Astrocyte of the cerebellum (primary cell): Measurements from ENCODE around the gene TSHB.

Source experiments
- DNase-seq: peaks from one replicate; pipeline ENCODE4 v3.0.0-alpha.2; 2011; ENCODE audit warnings: low read depth
- H3K4me3 ChIP-seq: 2 replicates; pipeline ENCODE4 v1.5.1; 2011; ENCODE audit warnings: mild to moderate bottlenecking, low read depth, low read length, moderate library complexity
- in situ Hi-C: cut with HindIII; loops from 2 replicates; pipeline ENCODE4 v1.10.0; 2017; ENCODE audit warnings: low sequenced_read_pairs
- TF ChIP-seq, protein P1 (sequence below): IDR thresholded peaks from 2 replicates; pipeline ENCODE4 v1.5.1; 2012; ENCODE audit warnings: low read length, low read depth, moderate library complexity, mild to moderate bottlenecking; ENCODE audit errors: missing control alignments

The TSHB gene

DNA sequence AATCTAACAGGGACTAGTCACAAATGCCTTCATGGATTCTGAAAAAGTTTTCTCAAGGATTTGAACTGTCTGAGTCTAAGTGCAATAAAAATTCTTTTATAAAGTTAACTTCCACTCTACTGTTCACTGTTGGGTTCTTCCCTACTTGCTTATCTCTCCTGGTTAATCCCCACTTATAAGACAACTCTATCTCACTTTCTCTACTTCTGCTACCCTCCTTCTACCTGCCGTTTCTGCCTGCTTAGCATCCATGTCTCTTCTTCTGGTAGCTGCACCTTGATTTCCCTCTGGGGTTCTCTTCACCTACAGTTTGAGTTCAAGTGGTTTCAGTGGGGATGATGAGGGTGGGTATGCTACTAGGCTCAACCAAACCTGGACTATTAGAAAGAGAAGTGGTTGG, 6.0 kb downstream of the TSHB start:
- TF ChIP-seq, protein P1, sequence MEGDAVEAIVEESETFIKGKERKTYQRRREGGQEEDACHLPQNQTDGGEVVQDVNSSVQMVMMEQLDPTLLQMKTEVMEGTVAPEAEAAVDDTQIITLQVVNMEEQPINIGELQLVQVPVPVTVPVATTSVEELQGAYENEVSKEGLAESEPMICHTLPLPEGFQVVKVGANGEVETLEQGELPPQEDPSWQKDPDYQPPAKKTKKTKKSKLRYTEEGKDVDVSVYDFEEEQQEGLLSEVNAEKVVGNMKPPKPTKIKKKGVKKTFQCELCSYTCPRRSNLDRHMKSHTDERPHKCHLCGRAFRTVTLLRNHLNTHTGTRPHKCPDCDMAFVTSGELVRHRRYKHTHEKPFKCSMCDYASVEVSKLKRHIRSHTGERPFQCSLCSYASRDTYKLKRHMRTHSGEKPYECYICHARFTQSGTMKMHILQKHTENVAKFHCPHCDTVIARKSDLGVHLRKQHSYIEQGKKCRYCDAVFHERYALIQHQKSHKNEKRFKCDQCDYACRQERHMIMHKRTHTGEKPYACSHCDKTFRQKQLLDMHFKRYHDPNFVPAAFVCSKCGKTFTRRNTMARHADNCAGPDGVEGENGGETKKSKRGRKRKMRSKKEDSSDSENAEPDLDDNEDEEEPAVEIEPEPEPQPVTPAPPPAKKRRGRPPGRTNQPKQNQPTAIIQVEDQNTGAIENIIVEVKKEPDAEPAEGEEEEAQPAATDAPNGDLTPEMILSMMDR, result no peak
- DNase-seq, result no peak
- no peak overlapping the region for H3K4me3 ChIP-seq
- in situ Hi-C loops, result no loop called here

DNA sequence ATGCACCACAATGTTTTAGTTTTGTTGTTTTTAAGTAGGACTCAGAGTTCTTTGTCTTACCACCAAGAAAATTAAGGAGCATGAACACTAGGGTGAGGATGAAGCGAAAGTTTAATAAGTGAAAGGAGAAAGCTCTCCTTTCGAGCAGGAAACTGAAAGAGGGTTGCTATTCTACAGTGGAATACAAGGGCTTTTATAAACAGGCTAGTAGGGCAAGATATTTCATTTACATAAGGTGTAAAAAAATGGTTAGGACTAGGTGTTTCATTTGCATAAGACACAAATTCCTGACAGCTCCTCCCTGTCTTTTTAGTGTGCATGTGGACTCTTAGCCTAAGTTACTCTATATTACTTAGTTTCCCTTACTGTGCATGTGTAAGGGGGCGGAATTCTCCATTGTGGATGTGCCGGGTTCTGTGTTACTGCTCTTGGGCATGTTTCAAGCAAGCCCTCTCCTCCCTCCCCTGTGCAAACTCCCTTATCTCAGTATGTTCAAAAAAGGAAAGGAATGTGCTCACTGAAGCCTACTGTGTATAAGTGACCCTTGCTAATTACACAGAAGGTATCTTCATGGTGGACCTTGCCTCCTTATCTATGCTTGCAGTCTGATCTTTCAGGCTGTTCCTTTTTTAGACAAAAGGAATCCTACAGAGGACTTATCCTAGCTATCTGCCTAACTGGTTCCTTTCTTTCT, 7.3 kb downstream of the TSHB start:
- in situ Hi-C loops, result no loop called here
- TF ChIP-seq, protein P1, result no peak
- DNase-seq, result no peak
- H3K4me3 ChIP-seq, result no peak overlapping the region

DNA sequence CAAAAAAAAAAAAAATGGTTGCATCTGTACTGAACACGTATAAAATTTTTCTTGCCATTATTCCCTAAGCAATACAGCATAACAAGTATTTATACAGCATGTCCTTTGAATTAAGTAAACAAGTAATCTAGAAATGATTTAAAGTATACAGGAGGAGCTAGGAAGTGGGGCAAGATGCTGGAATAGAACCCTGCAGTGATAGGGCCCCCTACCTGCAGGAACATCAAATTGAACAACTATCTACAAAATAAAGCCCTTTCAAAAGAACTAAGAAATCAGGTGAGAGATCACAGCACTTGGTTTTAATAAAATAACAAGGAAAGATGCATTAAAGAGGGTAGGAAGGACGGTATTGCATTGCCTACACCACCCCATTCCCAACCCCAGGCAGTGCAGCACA, 10.9 kb downstream of the TSHB start:
- no peak overlapping the region for H3K4me3 ChIP-seq
- no peak for DNase-seq
- TF ChIP-seq, protein P1, result no peak
- in situ Hi-C loops, result no loop called here

DNA sequence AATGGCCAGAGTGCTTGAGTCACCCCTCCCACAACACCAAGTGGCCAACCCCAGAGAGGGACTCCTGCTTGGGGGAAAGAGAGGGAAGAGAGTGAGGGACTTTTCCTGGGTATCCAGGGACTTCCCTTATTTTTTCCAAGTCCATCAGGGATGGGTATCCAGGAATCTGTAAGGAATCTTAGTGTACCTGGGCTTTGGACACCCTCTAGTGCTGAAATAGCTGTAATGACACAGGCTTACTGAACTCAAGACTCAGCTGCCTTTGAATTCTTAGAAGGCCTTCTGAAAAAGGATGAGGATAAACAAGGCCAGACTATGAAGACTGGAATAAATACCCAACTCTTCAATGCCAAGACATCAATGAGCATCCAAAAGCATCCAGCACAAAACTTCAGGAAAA, 12.0 kb downstream of the TSHB start:
- DNase-seq, result no peak
- in situ Hi-C loops, result no loop called here
- H3K4me3 ChIP-seq, result no peak overlapping the region
- TF ChIP-seq, protein P1, result peak; percentile 46

DNA sequence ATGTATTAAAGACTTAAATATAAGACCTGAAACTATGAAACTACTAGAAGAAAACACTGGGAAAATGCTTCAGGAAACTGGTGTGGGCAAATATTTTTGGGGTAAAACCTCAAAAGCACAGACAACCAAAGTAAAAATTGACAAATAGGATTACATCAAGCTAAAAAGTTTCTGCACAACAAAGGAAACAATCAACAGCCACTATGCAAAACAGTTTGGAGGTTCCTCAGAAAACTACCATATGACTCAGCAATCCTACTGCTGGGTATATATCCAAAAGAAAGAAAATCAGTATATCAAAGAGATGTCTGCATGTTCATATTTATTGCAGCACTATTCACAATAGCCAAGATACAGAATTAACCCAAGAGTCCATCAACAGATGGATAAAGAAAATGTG, 17.1 kb downstream of the TSHB start:
- DNase-seq, result no peak
- in situ Hi-C loops, result no loop called here
- TF ChIP-seq, protein P1, result no peak
- no peak overlapping the region for H3K4me3 ChIP-seq

DNA sequence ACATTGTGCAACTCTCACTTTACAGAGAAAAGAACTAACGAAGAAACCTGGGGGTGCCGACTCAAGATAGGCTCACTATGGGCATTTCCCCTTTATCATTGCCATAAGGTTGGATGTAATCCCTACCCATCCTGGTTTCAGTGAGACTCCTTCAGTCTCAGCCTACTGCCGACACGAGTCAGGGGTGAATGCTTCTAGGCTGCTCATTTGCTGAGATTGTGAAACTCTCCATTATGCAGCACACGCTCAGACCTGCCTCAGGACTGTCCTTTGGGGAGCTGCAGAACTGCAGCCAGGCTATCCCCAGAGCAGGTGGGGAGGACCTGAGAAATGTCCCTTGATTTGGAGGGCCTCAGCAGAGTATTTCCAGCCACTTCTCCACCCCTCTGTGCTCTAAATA, 22.2 kb downstream of the TSHB start:
- in situ Hi-C loops, result no loop called here
- no peak for DNase-seq
- no peak overlapping the region for H3K4me3 ChIP-seq
- TF ChIP-seq, protein P1, result no peak
